Stimulated activated CD4-positive, alpha-beta T cell treated with anti-CD3 and anti-CD28 coated beads, Interleukin-1b, Interleukin-23, amount 100 ng/mL, for 48 hours (primary cell): ENCODE measurements around the gene BAIAP2.

Experiments
- DNase-seq: peaks from one replicate; pipeline ENCODE4 v3.0.0-alpha.2; 2020

BAIAP2 gene

GRCh38 chr17:81037798-81038733, 3.1 kb downstream of the BAIAP2 start:
- DNase-seq = no peak

GRCh38 chr17:81039096-81039495, 4.1 kb downstream of the BAIAP2 start:
- DNase-seq = no peak

GRCh38 chr17:81039854-81040758, 5.2 kb downstream of the BAIAP2 start:
- DNase-seq = no peak

- peak; percentile 35 for DNase-seq
Measured at GRCh38 chr17:81040791-81041337, 5.9 kb downstream of the BAIAP2 start.

- no peak for DNase-seq
Measured at GRCh38 chr17:81042606-81043005, 7.7 kb downstream of the BAIAP2 start.

- DNase-seq = no peak
Measured at GRCh38 chr17:81043319-81043724, 8.4 kb downstream of the BAIAP2 start.

- no peak for DNase-seq
Measured at GRCh38 chr17:81043725-81044427, 8.9 kb downstream of the BAIAP2 start.

GRCh38 chr17:81044428-81044763, 9.4 kb downstream of the BAIAP2 start:
- DNase-seq = no peak

GRCh38 chr17:81044764-81045589, 10.0 kb downstream of the BAIAP2 start:
- no peak for DNase-seq

- DNase-seq = no peak
Measured at GRCh38 chr17:81045590-81046095, 10.7 kb downstream of the BAIAP2 start.

GRCh38 chr17:81046132-81046769, 11.3 kb downstream of the BAIAP2 start:
- no peak for DNase-seq

- DNase-seq = no peak
Measured at GRCh38 chr17:81046770-81047359, 11.9 kb downstream of the BAIAP2 start.

- DNase-seq = no peak
Measured at GRCh38 chr17:81048827-81049371, 13.9 kb downstream of the BAIAP2 start.

- DNase-seq = no peak
Measured at GRCh38 chr17:81049372-81049911, 14.5 kb downstream of the BAIAP2 start.

GRCh38 chr17:81049973-81050551, 15.1 kb downstream of the BAIAP2 start:
- DNase-seq = no peak

- no peak for DNase-seq
Measured at GRCh38 chr17:81050645-81051625, 16.0 kb downstream of the BAIAP2 start.

- no peak for DNase-seq
Measured at GRCh38 chr17:81052199-81052997, 17.4 kb downstream of the BAIAP2 start.
